Measurements from ENCODE around the gene EMCN.
"Not testable (repeated sequence)": the region's sequence is repeated elsewhere in the genome, so short reads cannot be mapped to it uniquely, and the experiment has no call there.

EMCN gene

GRCh38 chr4:100492129-100492528 lies 25.7 kb downstream of the EMCN start:
- DNase-seq (ENCODE audit: low read depth) = no peak

- no peak for DNase-seq (ENCODE audit: low read depth)
Observed at GRCh38 chr4:100489305-100489704, 28.5 kb downstream of the EMCN start.

- DNase-seq (ENCODE audit: low read depth) = no peak
Observed at GRCh38 chr4:100486496-100486895, 31.3 kb downstream of the EMCN start.

GRCh38 chr4:100483796-100484195 lies 34.0 kb downstream of the EMCN start:
- no peak for DNase-seq (ENCODE audit: low read depth)

GRCh38 chr4:100479971-100480370 lies 37.9 kb downstream of the EMCN start:
- no peak for DNase-seq (ENCODE audit: low read depth)

- no peak for DNase-seq (ENCODE audit: low read depth)
Observed at GRCh38 chr4:100469555-100469954, 48.3 kb downstream of the EMCN start.

GRCh38 chr4:100466501-100466900 lies 51.3 kb downstream of the EMCN start:
- no peak for DNase-seq (ENCODE audit: low read depth)

GRCh38 chr4:100461807-100462605 lies 55.8 kb downstream of the EMCN start:
- no peak for DNase-seq (ENCODE audit: low read depth)

- DNase-seq (ENCODE audit: low read depth) = no peak
Observed at GRCh38 chr4:100450449-100450848, 67.4 kb downstream of the EMCN start.

- no peak for DNase-seq (ENCODE audit: low read depth)
Observed at GRCh38 chr4:100431416-100431815, 86.4 kb downstream of the EMCN start.

- no peak for DNase-seq (ENCODE audit: low read depth)
Observed at GRCh38 chr4:100430451-100430850, 87.4 kb downstream of the EMCN start.

GRCh38 chr4:100429616-100430015 lies 88.2 kb downstream of the EMCN start:
- DNase-seq (ENCODE audit: low read depth) = no peak

- DNase-seq (ENCODE audit: low read depth) = no peak
Observed at GRCh38 chr4:100428051-100428450, 89.8 kb downstream of the EMCN start.

GRCh38 chr4:100424376-100424775 lies 93.4 kb downstream of the EMCN start:
- DNase-seq (ENCODE audit: low read depth) = no peak

- DNase-seq (ENCODE audit: low read depth) = no peak
Observed at GRCh38 chr4:100422894-100423293, 94.9 kb downstream of the EMCN start.

GRCh38 chr4:100421361-100421978 lies 96.4 kb downstream of the EMCN start:
- DNase-seq (ENCODE audit: low read depth) = peak; percentile 25

GRCh38 chr4:100420571-100420970 lies 97.3 kb downstream of the EMCN start:
- DNase-seq (ENCODE audit: low read depth) = no peak

- no peak for DNase-seq (ENCODE audit: low read depth)
Observed at GRCh38 chr4:100417565-100417964, 100.3 kb downstream of the EMCN start.

- no peak for DNase-seq (ENCODE audit: low read depth)
Observed at GRCh38 chr4:100414016-100414790, 103.6 kb downstream of the EMCN start.

- no peak for DNase-seq (ENCODE audit: low read depth)
Observed at GRCh38 chr4:100391863-100392262, 126.0 kb downstream of the EMCN start.

- no peak for DNase-seq (ENCODE audit: low read depth)
Observed at GRCh38 chr4:100391086-100391485, 126.7 kb downstream of the EMCN start.

GRCh38 chr4:100386270-100386669 lies 131.6 kb downstream of the EMCN start:
- no peak for DNase-seq (ENCODE audit: low read depth)

- DNase-seq (ENCODE audit: low read depth) = not testable (repeated sequence)
Observed at GRCh38 chr4:100380401-100380800, 137.4 kb downstream of the EMCN start.

Measured in GM04504 (cell line).